K562 treated with DMSO at 1 percent for 12 hours (cell line): Measurements from ENCODE around the gene EXOC3L1. TPM values are rescaled to one million over a fixed set of nuclear protein-coding genes. Genes with fewer than 3 reads are reported as not detected.

Source experiments
- total RNA-seq: library from RNA; unstranded; fragments of 300-600 nt; gene quantifications from 2 replicates; pipeline ENCODE4 v1.2.3, GENCODE V29; 2022; ENCODE audit not compliant: insufficient read depth

EXOC3L1 gene
- not detected in 2 replicates for total RNA-seq

GRCh38 chr16:67190041-67190440 is at the start of gene EXOC3L1:
TSS of gene EXOC3L1 (minus strand) at chr16:67190136. CDS start at chr16:67189676, 460 bp downstream.

DNA sequence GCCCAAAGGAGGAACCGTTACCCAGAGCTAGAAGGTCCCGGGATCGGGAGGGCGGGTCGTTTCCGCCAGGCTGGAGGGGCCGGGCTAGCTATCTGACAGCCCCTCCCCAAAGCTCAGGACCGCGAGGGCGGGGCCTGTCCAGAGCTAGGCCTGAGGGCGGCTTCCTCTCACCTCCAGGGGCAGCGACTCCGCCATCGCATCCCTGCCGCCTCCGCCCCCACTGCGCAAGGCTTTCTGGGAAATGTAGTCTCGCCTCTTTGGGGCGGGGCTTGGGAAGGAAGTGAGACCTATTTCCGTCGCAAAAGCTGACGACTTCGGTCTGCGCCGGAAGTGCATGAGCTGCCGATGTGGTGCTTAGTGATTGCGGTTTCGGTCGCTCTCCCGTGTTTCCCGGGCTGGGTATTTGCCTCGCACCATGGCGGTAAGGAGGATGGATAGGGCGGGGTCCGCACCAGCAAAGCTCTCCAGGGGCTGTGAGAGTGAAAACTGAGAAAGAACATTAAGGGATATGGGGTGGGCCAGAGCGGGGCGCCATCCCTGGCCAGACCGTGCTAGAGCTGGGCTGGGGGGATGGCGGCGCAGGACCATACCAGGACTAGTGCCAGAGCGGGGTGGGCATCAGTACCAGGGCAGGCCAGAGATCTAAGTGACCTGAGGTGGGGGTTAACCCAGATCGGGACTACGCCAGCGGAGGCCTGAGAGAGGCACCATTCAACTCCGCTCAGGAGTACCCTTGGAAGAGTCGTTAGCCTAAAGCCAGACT is 37.0 kb upstream of the EXOC3L1 start, which contains the start of gene TMEM208:
Gene TMEM208, plus strand, starts transcription at position 327 of the 763 bp plus-strand sequence. Its CDS starts 89 bp downstream, at position 416.

DNA sequence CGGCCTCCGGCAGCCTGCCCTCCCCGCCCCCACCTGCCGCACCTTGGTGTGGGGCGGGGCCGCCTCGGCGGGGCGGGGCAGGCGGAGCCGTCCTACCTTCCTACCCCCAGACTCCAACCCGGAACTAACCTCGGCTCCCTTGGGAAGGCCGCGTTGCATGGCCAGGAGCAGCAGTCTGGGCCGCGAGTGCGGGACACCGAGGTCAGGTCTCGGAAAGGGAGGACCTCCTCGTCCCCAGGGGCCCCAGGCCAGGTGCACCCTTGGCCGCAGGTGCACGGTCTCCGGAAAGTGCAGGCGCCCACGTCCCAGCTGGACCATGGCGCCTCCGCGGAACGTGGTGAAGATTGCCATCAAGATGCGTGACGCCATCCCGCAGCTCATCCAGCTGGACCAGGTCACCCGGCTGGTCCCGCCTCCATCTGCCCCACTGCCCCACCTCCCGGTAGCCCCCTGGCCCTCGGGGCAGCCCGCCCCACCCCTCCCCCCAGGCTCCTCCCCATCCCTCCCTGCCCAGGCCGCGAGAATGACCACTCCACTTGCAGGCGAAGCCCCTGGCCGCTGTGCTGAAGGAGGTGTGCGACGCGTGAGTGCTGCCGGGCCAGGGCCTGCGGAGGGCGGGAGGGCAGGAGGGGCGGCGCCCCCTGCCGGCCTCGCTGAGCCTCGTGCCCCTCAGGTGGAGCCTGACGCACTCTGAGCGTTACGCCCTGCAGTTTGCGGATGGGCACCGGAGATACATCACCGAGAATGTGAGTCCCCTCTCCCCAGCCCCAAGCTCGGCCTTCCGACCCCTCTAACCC is 9.3 kb upstream of the EXOC3L1 start, which contains the start of gene ELMO3:
Gene ELMO3, plus strand, starts transcription at position 121 of the 797 bp plus-strand sequence. Its CDS starts 196 bp downstream, at position 317.

GRCh38 chr16:67191995-67192681 is 2.2 kb upstream of the EXOC3L1 start, which contains the start of gene E2F4:
TSS of gene E2F4 (plus strand) at chr16:67192155. CDS start at chr16:67192228, 73 bp downstream.

GRCh38 chr16:67183627-67184452 is 6.1 kb downstream of the EXOC3L1 start, which contains the start of gene MATCAP1:
TSS of gene MATCAP1 (minus strand) at chr16:67183963. CDS start at chr16:67180610, 3,353 bp downstream.

DNA sequence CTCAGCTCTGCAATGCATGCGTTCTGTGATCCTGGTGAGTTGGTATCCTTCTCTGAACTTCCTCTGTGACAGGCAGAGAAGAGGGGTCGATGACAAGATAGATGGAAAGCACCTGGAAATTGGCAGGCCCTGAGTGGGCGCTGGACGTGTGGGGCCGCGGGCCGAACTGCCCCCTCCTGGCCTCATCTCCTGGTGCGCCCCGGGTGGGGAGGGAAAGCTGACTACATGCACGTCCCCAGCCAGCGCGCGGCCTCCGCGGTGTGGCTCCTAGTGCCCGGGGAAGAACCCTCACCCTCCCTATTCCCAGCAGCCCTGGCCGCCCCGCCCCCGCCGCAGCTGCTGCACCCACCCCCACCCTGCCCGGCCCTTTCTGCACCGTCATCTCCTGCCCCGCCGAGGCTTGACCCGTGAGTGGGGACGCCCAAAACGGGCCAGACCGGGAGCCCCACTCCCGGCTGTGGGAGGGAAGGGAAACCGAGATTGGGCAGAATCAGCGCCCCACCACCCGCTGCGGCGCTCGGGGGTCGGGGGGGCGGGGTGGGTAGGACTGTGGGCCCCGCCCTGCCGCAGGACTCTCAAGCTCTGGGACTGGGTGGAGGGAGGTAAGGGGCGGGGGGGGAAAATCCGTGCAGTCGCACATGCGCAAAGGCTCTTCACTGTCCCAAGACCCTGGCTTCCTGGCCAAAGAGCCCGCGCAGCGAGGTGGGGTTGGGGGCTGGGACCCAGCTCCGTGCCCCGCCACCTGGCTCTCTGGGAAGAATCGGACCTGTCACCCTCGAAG is 19.6 kb downstream of the EXOC3L1 start, which contains the start of gene NOL3:
Gene NOL3, plus strand, starts transcription at position 371 of the 781 bp plus-strand sequence.

DNA sequence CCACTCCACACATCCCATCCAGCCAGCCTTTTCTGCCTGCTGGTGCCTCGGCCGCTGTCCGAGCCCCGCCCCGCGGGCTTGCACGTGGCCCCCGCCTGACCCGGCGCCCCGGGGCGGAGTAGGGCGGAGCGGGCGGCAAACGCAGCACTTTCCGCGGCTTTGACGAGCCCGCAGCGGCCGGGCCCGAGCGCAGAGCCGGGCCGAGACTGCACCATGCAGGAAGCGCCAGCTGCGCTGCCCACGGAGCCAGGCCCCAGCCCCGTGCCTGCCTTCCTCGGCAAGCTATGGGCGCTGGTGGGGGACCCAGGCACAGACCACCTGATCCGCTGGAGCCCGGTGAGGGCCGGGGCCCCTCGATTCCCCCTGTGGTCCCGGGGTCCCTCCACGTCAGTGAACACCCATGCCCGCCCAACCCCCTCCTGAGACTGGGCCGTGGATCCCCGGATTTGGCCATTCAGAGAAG is 25.3 kb downstream of the EXOC3L1 start, which contains the start of gene HSF4:
Gene HSF4, plus strand, starts transcription at position 147 of the 463 bp plus-strand sequence. Its CDS starts 67 bp downstream, at position 214.

GRCh38 chr16:67150833-67151396 is 39.0 kb downstream of the EXOC3L1 start, which contains the start of gene B3GNT9:
TSS of gene B3GNT9 (minus strand) at chr16:67150998. CDS start at chr16:67150485, 513 bp downstream.

Other genes with a start within 250 kb of the EXOC3L1 start
- gene CES3, start 228.9 kb downstream of the EXOC3L1 start, total RNA-seq = 1.3 and 1.5 TPM in 2 replicates
- gene CES4A, start 201.5 kb downstream of the EXOC3L1 start, total RNA-seq = not detected in 2 replicates
- gene CBFB, start 161.0 kb downstream of the EXOC3L1 start, total RNA-seq = 25.6 and 43.6 TPM in 2 replicates
- 7.2 and 15.4 TPM in 2 replicates for gene PHAF1, start 80.2 kb downstream of the EXOC3L1 start, total RNA-seq
- 4.0 and 7.1 TPM in 2 replicates for gene B3GNT9, start 39.1 kb downstream of the EXOC3L1 start, total RNA-seq
- gene TRADD, start 30.2 kb downstream of the EXOC3L1 start, total RNA-seq = 38.8 and 55.1 TPM in 2 replicates
- gene FBXL8, start 30.2 kb downstream of the EXOC3L1 start, total RNA-seq = 14.6 and 17.0 TPM in 2 replicates
- 7.8 and 20.7 TPM in 2 replicates for gene HSF4, start 25.4 kb downstream of the EXOC3L1 start, total RNA-seq
- gene NOL3, start 19.6 kb downstream of the EXOC3L1 start, total RNA-seq = 21.1 and 34.0 TPM in 2 replicates
- 16.6 and 20.0 TPM in 2 replicates for gene MATCAP1, start 6.2 kb downstream of the EXOC3L1 start, total RNA-seq
- 63.4 and 106 TPM in 2 replicates for gene E2F4, start 2.0 kb upstream of the EXOC3L1 start, total RNA-seq
- gene ELMO3, start 9.0 kb upstream of the EXOC3L1 start, total RNA-seq = 2.4 and 3.3 TPM in 2 replicates
- gene TMEM208, start 37.0 kb upstream of the EXOC3L1 start, total RNA-seq = 65.0 and 76.2 TPM in 2 replicates
- 37.1 and 54.3 TPM in 2 replicates for gene FHOD1, start 57.3 kb upstream of the EXOC3L1 start, total RNA-seq
- gene SLC9A5, start 58.8 kb upstream of the EXOC3L1 start, total RNA-seq = 1.4 and 2.7 TPM in 2 replicates
- gene PLEKHG4, start 89.4 kb upstream of the EXOC3L1 start, total RNA-seq = 12.3 and 19.0 TPM in 2 replicates
- 0.19 TPM in 1 of 2 replicates, not detected in the other for gene KCTD19, start 136.6 kb upstream of the EXOC3L1 start, total RNA-seq
- 1.3 TPM in 1 of 2 replicates, not detected in the other for gene LRRC36, start 136.7 kb upstream of the EXOC3L1 start, total RNA-seq
- not detected in 2 replicates for gene TPPP3, start 203.4 kb upstream of the EXOC3L1 start, total RNA-seq
- not detected in 2 replicates for gene ZDHHC1, start 226.3 kb upstream of the EXOC3L1 start, total RNA-seq
- 0.35 TPM in 1 of 2 replicates, not detected in the other for gene HSD11B2, start 241.0 kb upstream of the EXOC3L1 start, total RNA-seq